GM18499 (cell line): ENCODE results near the gene DAGLA.
"Not testable (repeated sequence)": the region's sequence is repeated elsewhere in the genome, so short reads cannot be mapped to it uniquely, and the experiment has no call there.

Experiments
- ATAC-seq: cut with Tn5 transposase; IDR thresholded peaks from one replicate; pipeline ENCODE4 v1.9.1; 2021; ENCODE audit warnings: moderate number of reproducible peaks; ENCODE audit not compliant: insufficient read depth, unreplicated experiment

Gene DAGLA

DNA sequence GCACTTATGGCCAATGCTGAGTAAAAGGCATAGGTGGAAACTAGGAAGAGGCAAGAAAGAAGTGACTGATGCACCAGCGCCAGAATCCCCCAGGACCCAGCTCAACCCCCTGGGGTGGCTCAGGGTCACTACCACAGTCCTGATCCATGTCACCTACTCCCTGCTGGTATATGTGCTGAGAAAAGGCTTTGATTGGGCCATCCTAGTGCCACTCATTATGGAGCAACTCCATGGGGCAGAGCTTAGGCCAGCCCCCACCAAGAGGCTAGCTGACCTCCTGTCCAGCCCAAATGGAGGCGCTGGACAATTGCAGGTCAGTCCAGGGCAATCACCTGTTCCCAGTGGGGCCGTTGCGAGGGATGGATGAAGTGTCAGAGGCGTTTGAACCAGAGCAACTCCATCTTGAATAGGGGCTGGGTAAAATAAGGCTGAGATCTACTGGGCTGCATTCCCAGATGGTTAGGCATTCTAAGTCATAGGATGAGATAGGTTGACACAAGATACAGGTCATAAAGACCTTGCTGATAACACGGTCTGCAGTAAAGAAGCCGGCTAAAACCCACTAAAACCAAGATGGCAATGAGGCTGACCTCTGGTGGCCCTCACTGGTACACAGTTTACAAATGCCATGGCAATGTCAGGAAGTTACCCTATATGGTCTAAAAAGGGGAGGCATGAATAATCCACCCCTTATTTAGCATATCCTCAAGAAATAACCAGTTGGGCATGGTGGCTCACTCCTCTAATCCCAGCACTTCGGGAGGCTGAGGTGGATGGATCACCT lies 20.6 kb upstream of the DAGLA start:
- no peak for ATAC-seq

DNA sequence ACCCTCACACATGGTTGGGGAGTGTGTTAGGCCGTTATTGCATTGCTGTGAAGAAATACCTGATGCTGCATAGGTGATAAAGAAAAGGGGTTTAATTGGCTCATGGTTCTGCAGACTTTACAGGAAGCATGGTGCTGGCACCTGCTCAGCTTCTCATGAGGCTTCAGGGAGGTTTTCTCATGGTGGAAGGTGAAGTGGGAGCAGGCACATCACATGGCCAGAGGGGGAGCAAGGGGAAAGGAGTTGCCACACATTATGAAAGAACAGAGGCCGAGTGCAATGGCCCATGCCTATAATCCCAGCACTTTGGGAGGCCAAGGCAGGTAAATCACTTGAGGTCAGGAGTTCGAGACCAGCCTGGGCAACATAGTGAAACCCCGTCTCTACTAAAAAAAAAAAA lies 19.2 kb upstream of the DAGLA start:
- ATAC-seq = not testable (repeated sequence)

DNA sequence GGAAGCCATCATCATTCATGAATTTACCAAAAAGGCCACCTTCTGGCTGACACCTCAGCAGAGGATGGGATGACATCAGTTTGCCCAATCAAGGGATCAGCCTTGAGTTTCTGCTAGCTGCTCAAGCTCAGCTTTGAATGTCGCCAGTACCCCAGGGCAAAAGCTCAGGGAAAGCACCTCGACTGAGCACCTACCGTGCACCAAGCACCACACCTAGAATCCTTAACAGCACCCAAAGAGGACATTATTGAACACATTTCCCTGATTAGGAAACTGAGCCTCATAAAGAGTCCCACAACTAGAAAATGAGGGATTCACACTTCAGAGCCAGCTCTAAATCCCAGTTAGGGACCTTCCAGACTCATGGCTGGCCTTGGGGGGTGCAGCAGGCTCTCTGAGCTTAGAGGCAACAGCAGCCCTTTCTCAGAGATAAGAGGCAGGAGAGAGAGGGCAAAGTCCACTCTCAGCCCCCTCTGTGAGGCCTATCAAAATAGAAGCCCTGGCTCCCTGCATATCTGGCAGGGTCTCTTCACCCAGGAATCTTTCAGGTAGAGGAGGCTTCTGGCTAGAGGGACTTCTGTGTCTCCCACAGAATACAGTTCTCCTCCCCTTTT lies 13.4 kb upstream of the DAGLA start:
- ATAC-seq = no peak

DNA sequence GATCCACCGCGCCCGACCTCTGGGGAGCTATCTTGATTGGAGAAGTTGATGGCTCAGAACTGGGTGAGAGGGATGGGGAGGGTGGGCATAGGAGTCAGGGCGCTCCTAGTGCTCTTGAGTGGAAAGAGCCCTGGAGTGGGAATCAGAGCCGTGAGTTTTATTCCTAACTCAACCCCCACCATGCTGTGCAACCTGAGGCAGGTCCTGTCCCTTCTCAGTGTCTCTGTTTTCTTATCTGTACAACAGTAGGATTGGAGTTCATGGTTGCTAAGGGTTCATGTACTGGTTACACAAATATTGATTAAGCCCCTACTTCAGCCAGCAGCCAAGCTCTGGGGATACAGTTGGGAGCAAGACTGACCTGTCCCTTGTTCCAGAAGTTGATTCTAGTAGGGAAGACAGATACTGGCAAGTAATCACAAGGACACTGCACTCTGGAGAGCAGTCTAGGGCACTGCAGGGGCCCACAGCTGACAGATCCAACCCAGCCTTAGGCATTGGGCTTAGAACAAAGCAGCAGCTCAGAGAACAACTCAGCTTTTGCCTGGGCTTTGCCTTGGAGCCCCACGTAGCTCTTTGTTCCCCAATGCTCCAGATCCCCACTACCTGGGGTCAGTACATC lies 12.4 kb upstream of the DAGLA start:
- no peak for ATAC-seq

DNA sequence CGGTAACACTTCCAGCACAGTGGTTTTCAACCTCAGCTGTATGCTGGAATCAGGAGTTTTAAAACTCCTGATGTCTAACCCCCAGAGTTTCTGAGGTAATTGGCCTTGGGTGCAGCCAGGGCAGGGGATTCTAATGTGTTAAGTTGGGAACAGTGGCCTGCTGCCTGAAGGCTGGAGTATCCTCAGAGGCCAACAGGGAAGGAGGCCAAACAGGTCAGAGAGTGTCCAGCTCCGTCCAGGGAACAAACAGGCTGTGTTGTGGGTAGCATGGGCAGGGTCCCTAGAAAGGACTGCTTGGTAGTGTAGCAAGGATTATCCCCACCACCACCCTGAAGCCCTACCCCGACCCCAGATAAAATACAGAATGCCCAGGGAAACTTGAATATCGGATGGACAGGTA lies 10.8 kb upstream of the DAGLA start:
- ATAC-seq = no peak

DNA sequence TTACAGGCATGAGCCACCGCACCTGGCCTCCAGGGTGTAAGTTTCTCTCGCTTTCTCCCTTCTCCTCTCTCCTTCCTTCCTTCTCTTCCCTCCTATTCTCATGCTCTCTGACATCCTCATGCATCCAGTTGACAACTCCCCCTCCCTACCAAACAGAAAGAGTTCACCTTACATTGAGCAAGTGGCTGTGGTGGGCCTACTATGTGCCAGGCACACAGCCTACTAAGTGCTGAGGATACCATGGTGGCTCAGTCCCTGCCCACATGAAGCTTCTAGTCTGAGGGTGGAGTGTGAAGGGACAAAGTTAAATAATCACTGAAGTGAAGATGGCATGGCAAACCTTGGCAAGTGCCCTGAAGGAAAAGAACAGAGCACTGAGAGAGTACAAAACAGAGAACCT lies 9.6 kb upstream of the DAGLA start:
- ATAC-seq = no peak

DNA sequence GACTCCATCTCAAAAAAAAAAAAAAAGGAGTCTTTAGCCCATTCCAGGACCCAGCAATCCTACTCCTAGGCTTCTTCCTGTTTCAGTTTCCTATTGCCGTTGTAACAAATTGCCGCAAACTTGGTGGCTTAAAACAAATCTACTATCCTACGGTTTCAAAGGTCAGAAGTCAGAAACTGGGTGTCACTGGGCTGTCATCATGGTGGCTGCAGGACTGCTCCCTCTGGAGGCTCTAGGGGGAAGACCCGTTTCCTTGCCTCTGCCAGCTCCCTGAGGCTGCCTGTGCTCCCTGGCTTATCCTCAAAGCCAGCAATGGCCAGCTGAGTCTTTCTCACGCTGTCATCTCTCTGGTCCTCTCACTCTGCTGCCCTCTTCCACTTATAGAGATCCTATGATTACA lies 8.7 kb upstream of the DAGLA start:
- no peak for ATAC-seq

DNA sequence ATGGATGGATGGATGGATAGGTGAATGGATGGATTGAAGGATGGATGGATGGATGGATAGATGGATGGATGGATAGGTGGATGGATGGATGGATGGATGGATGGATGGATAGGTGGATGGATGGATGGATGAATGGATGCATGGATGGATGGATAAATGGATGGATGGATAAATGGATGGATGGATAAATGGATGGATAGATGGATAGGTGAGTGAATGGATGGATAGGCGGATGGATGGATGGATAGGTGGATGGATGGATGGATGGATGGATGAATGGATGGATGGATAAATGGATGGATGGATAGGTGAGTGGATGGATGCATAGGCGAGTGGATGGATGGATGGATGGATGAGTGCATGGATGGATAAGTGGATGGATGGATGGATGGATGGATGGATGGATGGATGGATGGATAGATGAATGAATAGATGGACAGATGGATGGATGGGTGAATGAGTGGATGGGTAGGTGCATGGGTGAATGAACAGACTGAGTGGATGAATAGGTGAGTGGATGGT lies 6.2 kb upstream of the DAGLA start:
- ATAC-seq = not testable (repeated sequence)

DNA sequence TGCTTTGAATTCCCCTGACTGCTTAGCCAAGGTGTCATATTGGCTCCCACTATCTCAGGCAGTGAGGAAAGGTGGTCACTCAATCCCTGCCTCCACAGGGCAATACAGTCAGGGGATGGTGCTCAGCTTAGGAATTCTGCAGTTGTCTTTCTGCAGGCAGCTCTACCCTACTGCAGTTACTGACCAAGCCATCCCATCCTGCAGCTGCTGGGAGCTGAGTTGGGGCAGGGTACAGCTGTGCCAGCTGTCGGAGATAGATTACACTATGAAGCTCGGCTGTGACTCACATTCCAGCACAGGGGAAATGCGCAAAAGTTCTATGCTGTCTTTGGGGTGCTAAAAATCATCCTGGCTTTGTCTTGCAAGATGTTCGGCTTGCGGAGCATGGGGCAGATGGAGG lies 4.4 kb upstream of the DAGLA start:
- no peak for ATAC-seq

DNA sequence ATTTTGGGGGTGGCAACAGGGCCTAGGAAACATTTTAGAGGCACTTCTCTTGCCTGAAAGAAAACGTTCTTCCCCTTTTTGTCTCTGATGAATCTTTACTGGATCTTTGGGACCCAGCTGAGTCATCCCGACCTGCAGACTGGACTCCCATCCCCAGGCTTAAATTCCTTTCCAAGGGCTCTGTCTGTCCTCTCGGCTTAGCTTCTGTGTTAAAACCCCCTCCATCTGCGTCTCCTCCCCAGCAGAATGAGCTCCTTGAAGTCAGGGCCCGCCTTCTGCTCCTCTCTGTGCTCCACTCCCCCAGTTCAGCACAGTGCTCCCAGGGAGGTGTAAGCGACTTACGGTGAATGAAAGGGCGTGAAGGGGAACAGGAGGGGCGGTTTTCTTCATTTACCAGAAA lies 895 bp upstream of the DAGLA start:
- no peak for ATAC-seq

DNA sequence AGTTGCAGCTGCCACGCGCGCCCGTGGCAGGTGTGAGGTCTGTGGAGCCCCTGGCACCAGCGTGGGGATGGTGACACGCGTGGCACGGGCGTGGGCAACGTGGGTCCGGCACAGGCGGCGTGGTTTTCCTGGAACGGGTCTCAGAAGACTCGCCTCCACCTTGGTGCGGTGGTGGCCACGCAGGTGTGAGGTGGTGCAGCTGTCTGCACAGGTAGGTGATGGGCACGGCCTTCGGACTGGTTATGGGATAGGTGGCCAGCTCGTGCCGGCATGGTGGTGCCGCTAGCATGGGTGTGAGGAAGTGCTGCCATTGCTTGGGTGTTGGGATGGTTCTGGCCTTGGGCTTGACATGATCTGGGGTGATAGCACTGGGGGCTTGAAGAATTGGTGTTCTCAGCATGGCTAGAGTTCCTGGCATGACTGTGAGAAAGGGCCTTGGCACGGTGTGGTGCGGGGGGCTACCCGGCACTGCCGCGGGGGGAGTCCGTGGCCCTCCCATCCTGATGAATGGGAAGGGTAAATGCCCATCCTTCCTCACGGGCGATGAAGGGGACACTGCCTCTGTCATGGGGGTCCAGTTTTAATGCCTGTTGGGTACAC lies 531 bp downstream of the DAGLA start:
- ATAC-seq = no peak

DNA sequence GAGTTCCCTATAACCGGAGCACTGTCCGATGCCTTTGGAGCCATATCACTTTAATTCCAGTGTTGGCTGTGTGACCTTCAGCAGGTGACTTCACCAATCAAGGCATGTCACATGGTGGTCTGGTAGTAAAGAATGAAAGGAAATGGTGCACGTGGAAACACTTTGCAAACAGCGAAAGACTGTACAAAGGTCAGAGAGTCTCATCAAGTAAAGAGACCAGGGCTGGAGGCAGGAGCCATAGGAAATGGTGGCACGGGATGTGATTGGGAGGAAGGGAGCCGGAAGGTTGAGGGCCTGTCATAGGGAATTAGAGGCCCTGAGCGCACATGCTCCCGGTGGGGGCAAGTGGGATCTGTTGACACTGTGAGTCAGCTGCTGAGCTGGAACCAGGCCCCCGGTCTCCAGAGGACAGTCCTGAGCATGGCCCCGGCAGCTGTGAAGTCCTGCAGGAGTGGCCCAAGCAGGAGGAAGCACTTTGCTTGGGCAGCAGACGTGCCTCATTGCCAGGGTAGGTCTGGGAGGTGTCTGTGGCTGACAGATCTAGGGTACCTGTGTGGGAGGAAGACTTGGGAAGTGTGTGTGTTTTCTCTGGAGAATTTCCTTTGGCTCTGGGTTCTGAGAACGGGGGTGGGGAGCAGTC lies 2.0 kb downstream of the DAGLA start:
- no peak for ATAC-seq

DNA sequence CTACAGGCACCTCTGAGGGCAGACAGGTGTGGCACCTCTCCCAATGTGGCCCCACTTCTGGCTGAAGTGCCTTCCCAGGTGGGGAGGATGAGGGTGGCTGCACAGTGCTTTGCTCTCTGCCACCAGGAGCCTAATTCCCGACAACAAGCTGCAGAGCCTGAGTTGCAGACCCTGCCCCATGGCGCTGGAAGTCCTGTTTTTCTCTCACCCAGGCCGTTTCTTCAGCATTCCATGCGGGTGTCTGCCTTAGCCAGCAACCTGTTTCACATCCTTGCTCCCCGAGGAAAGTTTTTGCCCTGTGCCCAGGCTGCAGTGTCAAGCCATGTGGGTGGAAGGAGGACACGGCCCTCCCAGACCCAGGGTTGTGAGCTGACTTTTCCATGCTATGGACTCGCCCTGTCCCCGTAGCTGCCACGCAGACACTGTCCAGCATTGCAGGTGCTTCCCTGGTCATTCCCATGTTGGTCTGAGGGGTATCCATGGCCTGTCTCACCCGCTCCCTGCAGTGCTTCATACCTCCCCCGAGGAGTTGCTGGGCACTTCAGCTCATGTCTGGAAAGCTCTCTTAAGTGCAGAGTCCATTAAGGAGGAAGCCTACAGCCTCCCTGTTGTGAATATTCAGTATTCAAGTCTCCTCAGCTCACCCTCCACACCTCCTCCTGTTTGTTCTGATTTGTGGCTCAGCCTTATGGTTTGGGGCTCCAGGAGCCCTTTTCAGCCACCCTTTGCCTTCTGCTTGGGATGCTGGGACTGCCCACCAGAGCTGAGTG lies 2.9 kb downstream of the DAGLA start:
- no peak for ATAC-seq

DNA sequence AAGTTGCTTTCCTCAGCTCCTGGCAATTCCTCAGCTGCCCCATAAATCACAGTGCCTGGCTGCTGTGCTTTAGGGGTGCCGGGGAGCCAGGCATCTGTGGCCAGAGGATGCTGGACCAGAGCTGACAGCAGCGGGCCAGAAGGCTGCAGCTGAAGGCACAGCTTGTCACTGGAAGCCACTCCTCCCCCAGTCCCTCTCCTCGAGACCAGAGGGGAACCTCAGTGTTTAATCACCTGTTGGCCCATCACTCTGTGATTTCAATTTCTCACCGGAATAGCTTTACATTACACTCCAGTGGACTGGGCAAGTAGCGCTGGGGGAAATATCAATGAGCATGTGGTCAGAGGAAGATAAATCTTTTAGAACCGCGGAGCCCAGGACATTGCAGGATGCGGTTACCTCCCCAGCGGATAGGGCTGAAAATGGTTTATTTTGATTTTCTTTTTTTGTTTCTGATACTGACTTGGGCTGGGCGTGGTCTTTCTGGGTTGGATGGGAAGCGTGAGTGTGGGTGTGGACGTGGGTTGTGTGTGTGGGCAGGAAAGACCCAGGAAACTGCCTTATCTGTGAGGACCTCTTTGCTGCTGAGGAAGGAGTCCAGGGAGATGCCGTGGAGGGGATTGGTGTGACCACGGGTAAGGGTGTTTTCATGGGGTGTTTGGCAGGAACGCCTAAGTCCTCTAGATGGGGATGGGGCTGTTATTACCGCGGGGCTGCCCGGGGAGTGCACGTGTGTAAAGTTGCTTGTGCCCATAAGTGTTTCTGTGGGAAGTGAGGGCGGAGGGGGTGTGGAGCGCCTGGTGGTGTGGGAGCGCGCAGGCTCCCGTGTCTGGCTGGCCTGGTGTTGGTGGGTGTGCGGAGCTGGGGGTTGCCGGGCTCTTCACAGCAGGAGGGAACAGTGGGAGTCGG lies 4.0 kb downstream of the DAGLA start:
- ATAC-seq = no peak

DNA sequence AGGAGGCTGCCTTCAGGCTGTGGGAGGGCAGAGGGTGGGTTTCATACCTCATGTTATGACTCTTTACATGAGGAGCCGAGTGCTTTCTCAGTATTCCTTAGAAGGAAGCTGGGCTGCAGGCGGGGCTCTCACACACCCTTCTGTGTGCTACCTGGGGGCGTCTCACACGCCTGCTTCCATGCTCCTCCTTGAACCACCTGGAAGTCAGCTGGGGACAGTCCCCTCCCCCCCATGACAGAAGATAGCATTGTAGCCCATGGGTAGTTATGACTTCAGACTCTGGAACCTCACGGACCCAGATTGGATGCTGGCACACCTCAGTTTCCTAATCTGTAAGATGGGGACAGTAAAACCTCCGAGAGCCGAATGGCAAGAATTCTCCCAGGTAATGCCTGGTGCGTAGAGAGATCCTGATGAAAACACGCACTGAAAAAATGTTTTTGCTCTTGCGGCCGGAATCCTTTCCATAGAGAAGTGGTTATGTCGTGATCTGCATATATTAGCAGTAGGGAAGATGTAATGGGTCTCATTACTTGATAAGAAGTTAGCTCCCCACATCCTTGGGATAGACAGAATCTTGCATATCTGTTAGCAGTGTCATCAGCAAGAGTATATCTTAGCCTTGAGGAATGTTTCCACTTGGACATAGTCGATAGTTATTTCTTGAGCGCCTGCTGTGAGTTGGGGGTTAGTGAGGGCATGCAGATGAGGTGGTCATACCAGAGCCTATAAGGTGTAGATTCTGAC lies 4.9 kb downstream of the DAGLA start:
- ATAC-seq = no peak

DNA sequence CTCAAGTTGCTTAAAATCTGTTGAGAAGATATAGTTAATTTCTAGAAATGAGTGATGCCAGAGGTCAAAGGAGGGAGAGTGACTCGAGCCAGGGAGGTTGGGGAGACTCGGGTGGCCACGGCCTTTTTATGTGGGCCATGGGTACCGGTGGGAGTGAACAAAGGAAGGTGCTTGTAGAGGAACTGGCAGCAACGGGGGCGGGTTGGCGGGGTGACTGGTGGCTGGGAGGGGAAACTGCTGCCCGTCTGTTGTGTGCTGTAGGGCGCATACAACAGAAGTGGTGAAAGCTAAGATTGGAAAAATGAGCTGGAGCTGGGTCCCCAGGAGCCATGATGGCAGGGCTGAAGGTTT lies 5.4 kb downstream of the DAGLA start:
- ATAC-seq = no peak

DNA sequence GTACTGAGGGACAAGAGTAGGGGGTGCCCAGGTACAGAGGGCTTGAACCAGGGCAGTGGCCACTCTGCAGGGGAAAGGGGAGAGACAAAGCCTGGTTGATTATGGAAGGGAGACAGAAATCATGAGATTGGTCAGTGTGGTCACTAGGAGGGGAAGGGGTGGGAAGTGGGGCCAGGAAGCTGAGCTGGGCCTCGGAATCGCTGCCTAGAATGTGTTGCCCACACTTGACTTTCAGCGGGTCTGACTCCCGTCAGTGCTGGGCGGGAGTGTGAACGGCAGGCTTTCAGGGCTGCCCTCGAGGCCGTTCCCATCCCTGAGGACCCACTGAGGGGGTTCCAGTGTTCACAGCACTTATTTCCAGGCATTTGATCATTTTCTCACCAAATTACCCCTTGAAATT lies 5.9 kb downstream of the DAGLA start:
- no peak for ATAC-seq

DNA sequence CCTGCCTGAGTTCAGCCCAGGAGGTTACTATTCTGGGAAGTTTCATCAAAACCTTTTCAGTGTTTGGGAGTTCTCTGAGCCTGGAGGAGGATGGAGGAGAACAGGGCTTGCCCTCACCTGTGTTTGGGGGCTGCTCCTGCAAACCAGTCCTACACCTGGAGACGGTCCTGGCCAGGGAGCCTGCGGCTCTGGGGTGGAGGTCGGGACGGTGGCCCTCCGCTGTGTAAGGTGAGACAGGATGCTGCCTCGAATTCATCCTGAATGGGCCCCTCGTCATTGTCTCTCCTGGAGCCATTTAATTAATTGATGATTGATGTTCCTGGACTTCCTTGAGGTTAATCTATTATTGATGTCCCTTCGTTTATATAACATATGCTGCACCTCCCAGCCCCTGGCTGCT lies 6.3 kb downstream of the DAGLA start:
- ATAC-seq = no peak
